GM21390 (cell line): ENCODE data around the gene MBD2.
"Not testable (repeated sequence)": the region's sequence is repeated elsewhere in the genome, so short reads cannot be mapped to it uniquely, and the experiment has no call there.

Experiments used
- ATAC-seq: cut with Tn5 transposase; IDR thresholded peaks from one replicate; pipeline ENCODE4 v1.9.1; 2021; ENCODE audit not compliant: unreplicated experiment

Gene MBD2

GRCh38 chr18:54238173-54238936 is 13.9 kb upstream of the MBD2 start:
- no peak for ATAC-seq

GRCh38 chr18:54235871-54236270 is 11.4 kb upstream of the MBD2 start:
- ATAC-seq: no peak

GRCh38 chr18:54233747-54234146 is 9.3 kb upstream of the MBD2 start:
- ATAC-seq: no peak

- no peak for ATAC-seq
These were observed 8.8 kb upstream of the MBD2 start for GRCh38 chr18:54233228-54233625.

- ATAC-seq: no peak
These were observed 8.2 kb upstream of the MBD2 start for GRCh38 chr18:54232485-54233227.

- no peak for ATAC-seq
These were observed 5.1 kb upstream of the MBD2 start for GRCh38 chr18:54229421-54230059.

GRCh38 chr18:54228364-54228763 is 3.9 kb upstream of the MBD2 start:
- ATAC-seq: no peak

GRCh38 chr18:54223568-54224241 is 764 bp downstream of the MBD2 start:
- ATAC-seq: peak; percentile 12

GRCh38 chr18:54222922-54223567 is 1.4 kb downstream of the MBD2 start:
- peak; percentile 30 for ATAC-seq

GRCh38 chr18:54220406-54220805 is 4.1 kb downstream of the MBD2 start:
- no peak for ATAC-seq

GRCh38 chr18:54218803-54219202 is 5.7 kb downstream of the MBD2 start:
- ATAC-seq: not testable (repeated sequence)

GRCh38 chr18:54218299-54218698 is 6.2 kb downstream of the MBD2 start:
- no peak for ATAC-seq

- ATAC-seq: peak; percentile 52
These were observed 6.8 kb downstream of the MBD2 start for GRCh38 chr18:54217624-54218023.

GRCh38 chr18:54215069-54215468 is 9.4 kb downstream of the MBD2 start:
- no peak for ATAC-seq

GRCh38 chr18:54210463-54210862 is 14.0 kb downstream of the MBD2 start:
- peak; percentile 27 for ATAC-seq

- peak; percentile 85 for ATAC-seq
These were observed 14.8 kb downstream of the MBD2 start for GRCh38 chr18:54209471-54210180.

GRCh38 chr18:54206447-54206846 is 18.0 kb downstream of the MBD2 start:
- no peak for ATAC-seq

GRCh38 chr18:54205959-54206358 is 18.5 kb downstream of the MBD2 start:
- ATAC-seq: no peak

GRCh38 chr18:54205448-54205847 is 19.0 kb downstream of the MBD2 start:
- not testable (repeated sequence) for ATAC-seq

GRCh38 chr18:54204883-54205282 is 19.6 kb downstream of the MBD2 start:
- ATAC-seq: no peak
